HFF-Myc (cell line): ENCODE data around the gene CMIP.

Experiments used
- DNase-seq: peaks from one replicate; pipeline ENCODE4 v3.0.0-alpha.2; 2011; ENCODE audit warnings: low read depth; ENCODE audit errors: extremely low read depth
- H3K4me3 ChIP-seq: replicated peaks from 2 replicates; pipeline ENCODE4 v1.5.1; 2011; ENCODE audit warnings: low read depth, mild to moderate bottlenecking, control low read depth, low read length
- TF ChIP-seq, protein P1 (sequence below): IDR thresholded peaks from 2 replicates; pipeline ENCODE4 v1.5.1; 2012; ENCODE audit warnings: mild to moderate bottlenecking, low read depth, low read length, control low read depth; ENCODE audit errors: missing control alignments

CMIP gene

DNA sequence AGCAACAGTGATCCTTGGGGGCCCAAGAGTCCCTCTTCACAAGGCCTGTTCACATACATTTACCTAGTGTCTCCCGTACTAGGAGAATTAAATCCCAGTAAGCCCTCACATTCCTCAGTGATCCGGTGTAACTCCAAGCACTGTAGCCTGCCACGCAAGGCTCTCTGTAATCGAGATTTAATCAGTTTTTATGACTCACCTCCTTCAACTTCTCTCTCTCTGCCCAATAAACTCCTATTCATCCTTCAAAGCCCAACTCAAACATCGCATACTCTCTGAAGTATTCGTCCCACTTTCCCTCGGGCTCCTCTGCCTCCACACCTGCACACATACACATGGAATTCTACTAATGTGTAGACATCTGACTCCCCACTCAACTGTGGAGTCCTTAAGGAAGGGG, 141.8 kb downstream of the CMIP start:
- DNase-seq, result no peak
- TF ChIP-seq, protein P1, sequence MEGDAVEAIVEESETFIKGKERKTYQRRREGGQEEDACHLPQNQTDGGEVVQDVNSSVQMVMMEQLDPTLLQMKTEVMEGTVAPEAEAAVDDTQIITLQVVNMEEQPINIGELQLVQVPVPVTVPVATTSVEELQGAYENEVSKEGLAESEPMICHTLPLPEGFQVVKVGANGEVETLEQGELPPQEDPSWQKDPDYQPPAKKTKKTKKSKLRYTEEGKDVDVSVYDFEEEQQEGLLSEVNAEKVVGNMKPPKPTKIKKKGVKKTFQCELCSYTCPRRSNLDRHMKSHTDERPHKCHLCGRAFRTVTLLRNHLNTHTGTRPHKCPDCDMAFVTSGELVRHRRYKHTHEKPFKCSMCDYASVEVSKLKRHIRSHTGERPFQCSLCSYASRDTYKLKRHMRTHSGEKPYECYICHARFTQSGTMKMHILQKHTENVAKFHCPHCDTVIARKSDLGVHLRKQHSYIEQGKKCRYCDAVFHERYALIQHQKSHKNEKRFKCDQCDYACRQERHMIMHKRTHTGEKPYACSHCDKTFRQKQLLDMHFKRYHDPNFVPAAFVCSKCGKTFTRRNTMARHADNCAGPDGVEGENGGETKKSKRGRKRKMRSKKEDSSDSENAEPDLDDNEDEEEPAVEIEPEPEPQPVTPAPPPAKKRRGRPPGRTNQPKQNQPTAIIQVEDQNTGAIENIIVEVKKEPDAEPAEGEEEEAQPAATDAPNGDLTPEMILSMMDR, result no peak
- H3K4me3 ChIP-seq, result no peak overlapping the region

DNA sequence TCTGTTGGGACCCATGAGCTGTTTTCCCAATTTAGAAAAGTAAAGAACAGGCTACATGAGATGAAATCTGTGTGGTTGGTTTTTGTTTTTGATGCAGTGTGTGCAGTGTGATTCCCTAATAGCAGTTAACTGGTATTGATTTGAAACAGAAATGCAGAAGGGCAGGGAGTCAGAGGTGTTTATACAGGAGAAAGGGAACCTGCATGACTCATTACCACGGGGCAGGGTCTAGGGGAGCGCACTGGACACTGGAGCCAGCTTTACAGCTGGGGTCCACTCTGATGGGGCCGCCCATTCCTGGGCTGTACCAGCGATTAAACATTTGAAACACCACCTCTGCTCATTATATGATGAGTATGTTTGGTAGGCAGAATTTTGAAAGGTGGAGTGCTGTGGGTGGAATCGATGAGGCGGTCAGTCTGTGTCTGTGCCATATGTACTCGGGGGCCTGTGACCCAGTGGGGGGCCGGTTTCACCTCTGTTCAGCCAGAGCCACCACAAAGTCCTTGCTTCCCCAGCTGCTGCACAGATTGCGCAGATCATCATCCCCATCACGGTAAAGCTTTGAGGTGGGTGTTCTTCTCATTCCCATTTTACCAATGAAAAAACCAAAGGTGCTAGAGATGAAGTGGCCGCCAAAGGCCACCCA, 142.5 kb downstream of the CMIP start:
- H3K4me3 ChIP-seq, result no peak overlapping the region
- TF ChIP-seq, protein P1, result no peak
- no peak for DNase-seq

DNA sequence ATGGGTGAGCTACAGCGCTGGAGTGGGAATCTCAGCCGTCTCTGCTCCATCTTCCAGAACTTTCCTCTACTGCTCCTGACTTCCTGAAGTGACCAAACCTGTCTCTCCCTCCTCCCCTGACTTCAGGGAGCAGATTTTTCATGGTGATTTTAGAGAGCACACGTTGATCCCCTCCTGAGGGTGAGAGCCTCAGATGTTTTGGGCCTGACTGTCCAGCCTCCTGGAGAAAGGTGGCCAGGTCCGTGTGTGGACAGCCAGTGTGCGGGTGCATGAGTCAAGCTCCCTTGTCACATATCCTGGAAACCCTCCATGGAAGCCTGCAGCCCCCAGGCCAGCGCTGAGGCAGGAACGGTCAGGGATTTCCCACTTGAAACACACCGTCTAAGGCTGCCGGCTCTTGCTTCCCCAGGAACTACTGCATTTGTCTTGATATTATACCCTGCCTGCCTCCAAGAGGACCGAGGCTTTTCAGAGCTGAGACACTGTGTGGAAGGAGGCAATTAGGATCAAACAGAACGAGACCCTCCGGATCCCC, 143.1 kb downstream of the CMIP start:
- no peak for DNase-seq
- TF ChIP-seq, protein P1, result no peak
- no peak overlapping the region for H3K4me3 ChIP-seq

DNA sequence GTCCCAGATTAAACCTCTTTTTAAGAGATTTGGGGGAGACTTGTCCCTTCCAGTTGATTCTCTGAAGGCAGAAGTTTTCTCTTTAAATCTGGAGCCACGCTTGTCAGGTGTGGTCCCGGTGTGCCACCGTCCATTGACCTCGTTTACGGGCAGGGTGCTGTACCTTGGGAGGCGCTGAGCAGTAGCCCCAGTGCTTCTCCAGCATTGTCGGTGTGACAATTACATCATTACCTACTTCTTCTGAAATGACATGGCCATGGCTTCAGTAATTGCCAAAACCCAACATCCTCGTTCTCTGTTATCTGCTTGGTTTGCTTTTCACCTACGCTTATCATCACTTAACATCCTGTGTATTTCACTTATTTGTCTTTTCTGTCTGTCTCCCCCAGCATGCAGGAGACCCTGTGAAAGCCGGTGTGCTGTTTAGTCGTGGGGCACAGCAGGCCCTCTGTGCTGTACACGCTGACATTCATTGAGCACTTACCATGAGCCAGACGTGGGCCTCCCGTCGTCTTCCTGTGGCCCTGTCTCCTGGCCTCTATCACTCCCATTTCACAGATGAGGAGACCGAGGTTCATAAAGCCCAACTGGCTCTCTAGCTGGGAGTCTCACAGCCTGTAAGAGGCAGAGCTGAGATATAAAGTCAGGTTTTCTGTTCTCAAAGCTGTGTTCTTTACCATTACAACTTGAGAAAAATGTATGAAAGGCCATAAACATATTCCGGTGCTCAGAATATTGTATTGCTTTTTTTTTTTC, 143.9 kb downstream of the CMIP start:
- TF ChIP-seq, protein P1, result no peak
- no peak for DNase-seq
- H3K4me3 ChIP-seq, result no peak overlapping the region

DNA sequence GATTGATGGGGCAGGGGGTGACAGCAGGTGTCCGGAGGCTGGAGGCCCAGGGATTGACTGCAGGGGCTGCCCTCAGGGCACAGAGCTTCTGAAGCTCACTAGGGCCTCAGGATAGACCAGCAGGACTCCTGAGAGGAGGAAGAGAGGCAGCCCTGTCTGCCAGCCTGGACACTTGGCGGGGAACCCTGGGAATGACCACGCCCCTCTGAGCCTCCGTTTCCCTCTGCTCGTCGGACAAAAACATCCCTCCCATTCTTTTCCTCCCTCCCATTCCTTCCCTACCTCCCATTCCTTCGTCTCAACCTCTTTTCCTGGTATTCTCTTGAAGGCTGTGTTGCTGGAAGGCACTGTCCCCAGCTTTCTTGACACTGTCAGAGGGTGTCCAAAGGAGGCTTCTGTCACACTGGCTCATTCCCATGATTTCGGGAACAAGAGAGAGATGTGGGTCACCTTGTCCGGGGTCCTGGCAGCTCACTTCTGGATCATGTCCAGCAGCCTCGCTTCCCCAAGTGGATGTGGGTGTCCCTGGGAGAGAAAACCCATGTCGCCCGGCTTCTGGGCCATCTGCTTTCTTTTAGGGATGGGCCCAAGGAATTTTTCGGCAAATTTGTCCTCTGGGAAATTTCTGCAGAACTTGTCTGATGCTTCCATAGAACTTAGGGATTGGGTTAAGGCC, 145.5 kb downstream of the CMIP start:
- TF ChIP-seq, protein P1, result no peak
- no peak overlapping the region for H3K4me3 ChIP-seq
- no peak for DNase-seq

DNA sequence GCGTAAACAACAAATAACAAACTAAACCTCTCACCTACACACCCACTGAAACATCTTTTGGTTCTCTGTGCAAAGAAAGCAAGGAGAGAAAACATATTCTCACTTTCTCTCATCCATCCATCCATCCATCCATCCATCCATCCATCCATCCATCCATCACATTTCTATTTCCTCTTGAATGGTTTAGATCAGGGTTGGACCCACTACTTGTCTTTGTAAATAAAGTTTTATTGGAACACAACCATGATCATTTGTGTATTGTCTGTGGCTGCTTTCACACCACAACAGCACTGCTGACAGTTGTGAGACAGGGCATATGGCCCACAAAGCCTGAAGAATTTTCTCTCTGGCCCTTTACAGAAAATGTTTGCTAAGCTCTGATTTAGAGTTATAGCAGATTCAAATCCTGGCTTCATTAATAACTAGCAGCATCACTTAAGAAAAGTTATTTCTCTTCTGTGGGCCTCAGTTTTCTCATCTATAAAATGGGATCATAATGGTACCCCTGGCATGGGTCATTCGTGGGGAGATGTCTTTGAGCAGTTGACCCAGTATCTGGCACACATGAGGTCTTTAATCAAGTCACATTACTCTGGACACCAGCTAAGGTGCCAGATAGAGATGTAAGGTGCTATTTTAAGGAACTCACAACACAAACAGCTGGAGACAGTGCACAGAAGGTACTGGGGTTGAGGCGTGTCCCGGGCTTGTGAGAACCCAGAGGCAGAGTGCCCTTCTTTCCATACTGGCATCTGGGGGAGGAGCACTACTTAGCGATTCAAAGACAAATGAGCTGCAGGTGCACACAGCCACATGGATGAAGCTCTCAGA, 146.3 kb downstream of the CMIP start:
- DNase-seq, result no peak

More for the DNA sequence above, 146.3 kb downstream of the CMIP start:
- no peak overlapping the region for H3K4me3 ChIP-seq
- TF ChIP-seq, protein P1, result no peak
